ENCODE data around the gene TGM3.

GRCh38 chr20:2327620-2328555 is 32.1 kb downstream of the TGM3 start:
- TF ChIP-seq CTCF (conservative IDR thresholded peaks at IDR 0.05), result no peak
- TF ChIP-seq ZFX (IDR thresholded peaks at IDR 0.05), result no peak

All from C4-2B (cell line).